GM12878 (cell line): ENCODE data around the gene VAT1. TPM values are rescaled to one million over a fixed set of nuclear protein-coding genes. Genes with fewer than 3 reads are reported as not detected.

Experiments
- ATF7 ChIP-seq: fragments of 450-650 bp; IDR thresholded peaks from 2 replicates; pipeline ENCODE4 v1.6.1; 2016; ENCODE audit warnings: low read depth, mild to moderate bottlenecking
- BHLHE40 ChIP-seq, 2 experiments: fragments of 450-650 bp in 1 of 2; IDR thresholded peaks; 2 replicates each; pipeline ENCODE4 v1.6.1; 2011 to 2017; ENCODE audit warnings: low read depth in 2 of 2, borderline replicate concordance in 1 of 2, improper control_type of control experiment in 1 of 2, low read length in 1 of 2, mild to moderate bottlenecking in 1 of 2
- HDGF ChIP-seq: fragments of 450-650 bp; IDR thresholded peaks from 2 replicates; pipeline ENCODE4 v1.6.1; 2016; ENCODE audit warnings: antibody characterized with exemption
- PAX8 ChIP-seq: fragments of 450-650 bp; IDR thresholded peaks from 2 replicates; pipeline ENCODE4 v1.6.1; 2017; ENCODE audit warnings: mild to moderate bottlenecking, moderate library complexity
- SPI1 ChIP-seq: IDR thresholded peaks from 2 replicates; pipeline ENCODE4 v1.6.1; 2011; ENCODE audit warnings: low read depth, mild to moderate bottlenecking, low read length, moderate library complexity, borderline replicate concordance; ENCODE audit not compliant: insufficient read depth
- SUPT20H ChIP-seq: IDR thresholded peaks from 2 replicates; pipeline ENCODE4 v1.6.1; 2011; ENCODE audit warnings: low read depth, mild to moderate bottlenecking, low read length, moderate library complexity, borderline replicate concordance; ENCODE audit not compliant: control insufficient read depth
- TARDBP ChIP-seq: IDR thresholded peaks from 2 replicates; pipeline ENCODE4 v1.6.1; 2016; ENCODE audit warnings: borderline replicate concordance
- polyA plus RNA-seq, 11 experiments: library from polyadenylated mRNA; depleted of rRNA in 4 of 11; unstranded in 6 of 11; stranded (reverse) in 5 of 11; fragments of >200 nt; fragmentation: Nextera tagmentation in 4 of 11; fragmentation: Illumina TruSeq in 1 of 11; extraction: Ambion mirVana in 4 of 11; extraction: Trizol in 1 of 11; gene quantifications; 1 replicate in 1 of 11; 2 replicates in 10 of 11; pipeline versions ENCODE4 v1.2.1 to v1.2.3, GENCODE V29; 2011 to 2016; ENCODE audit warnings: inconsistent platforms in 2 of 11, missing spikeins in 2 of 11, low read depth in 1 of 11
- total RNA-seq, 4 experiments: library from RNA; depleted of rRNA in 3 of 4; stranded (reverse); fragments of >200 nt in 3 of 4; fragmentation: Illumina TruSeq in 1 of 4; extraction: Trizol in 1 of 4; gene quantifications; 2 replicates each; pipeline versions ENCODE4 v1.2.1 to v1.2.3, GENCODE V29; 2013 to 2021
- TF ChIP-seq, protein P1 (sequence below): fragments of 450-650 bp; IDR thresholded peaks from 2 replicates; pipeline ENCODE4 v1.6.1; 2017; ENCODE audit warnings: low read depth, mild to moderate bottlenecking, moderate library complexity

The VAT1 gene
- total and polyA plus RNA-seq, 10 of the 15 experiments (the other 5 are each of a cell fraction or from before 2014, with no cell fraction given) = 5.0 to 19.8 (median 8.2) TPM

GRCh38 chr17:43024407-43025289 is 2.5 kb upstream of the VAT1 start, which contains the start of gene RND2 (continued):
- TF ChIP-seq ATF7 (peak; percentile 97), SUPT20H (no peak), SPI1 (no peak), BHLHE40 (IDR thresholded peaks at IDR 0.05; ENCODE audit: borderline replicate concordance in 1 of 2, low read depth in 2 of 2, low read length in 1 of 2) (peak in 1 of 2 experiments; percentile 45; a peak in 1 of 4 replicates), TARDBP (no peak), PAX8 (no peak), HDGF (no peak)
- TF ChIP-seq, protein P1, sequence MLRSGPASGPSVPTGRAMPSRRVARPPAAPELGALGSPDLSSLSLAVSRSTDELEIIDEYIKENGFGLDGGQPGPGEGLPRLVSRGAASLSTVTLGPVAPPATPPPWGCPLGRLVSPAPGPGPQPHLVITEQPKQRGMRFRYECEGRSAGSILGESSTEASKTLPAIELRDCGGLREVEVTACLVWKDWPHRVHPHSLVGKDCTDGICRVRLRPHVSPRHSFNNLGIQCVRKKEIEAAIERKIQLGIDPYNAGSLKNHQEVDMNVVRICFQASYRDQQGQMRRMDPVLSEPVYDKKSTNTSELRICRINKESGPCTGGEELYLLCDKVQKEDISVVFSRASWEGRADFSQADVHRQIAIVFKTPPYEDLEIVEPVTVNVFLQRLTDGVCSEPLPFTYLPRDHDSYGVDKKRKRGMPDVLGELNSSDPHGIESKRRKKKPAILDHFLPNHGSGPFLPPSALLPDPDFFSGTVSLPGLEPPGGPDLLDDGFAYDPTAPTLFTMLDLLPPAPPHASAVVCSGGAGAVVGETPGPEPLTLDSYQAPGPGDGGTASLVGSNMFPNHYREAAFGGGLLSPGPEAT = peak; percentile 28; the same call in 1 of the 2 replicates
